Right lung (tissue), 10 donors: ENCODE results near the gene MMP10. TPM values are rescaled to one million over a fixed set of nuclear protein-coding genes. Genes with fewer than 3 reads are reported as not detected.

ENCODE experiments used
- DNase-seq, 2 donors: peaks; one replicate each; pipeline ENCODE4 v3.0.0-alpha.2; 2013
- long read RNA-seq, 8 donors: transcript quantifications; one replicate each; lab custom pipeline, GENCODE V29; 2026
- polyA plus RNA-seq, 5 donors: library from polyadenylated mRNA; unstranded; fragments of 120-200 nt; gene quantifications; one replicate each; pipeline versions ENCODE4 v1.2.1 to v1.2.3, GENCODE V29; 2013; ENCODE audit warnings: inconsistent platforms in 1 of 5, low replicate concordance in 1 of 5; ENCODE audit not compliant: insufficient read length in 5 of 5, insufficient read depth in 1 of 5

MMP10 gene
- 1 to 10 TPM in 3 of 5 donors, under 1 TPM in 2; 0.45 to 2.4 (median 1.8) TPM for polyA plus RNA-seq
- long read RNA-seq, donor 1 = 0 reads
- long read RNA-seq, donor 2 = 0 reads
- long read RNA-seq, donor 3 = 0 reads
- long read RNA-seq, donor 4, partial matches to known transcripts = 8 of 8 reads
- long read RNA-seq, donor 4, other reads (novel, unspliced or antisense) = 0 of 8 reads
- long read RNA-seq, donor 5 = 0 reads
- long read RNA-seq, donor 6, partial matches to known transcripts = 0 of 1 reads
- long read RNA-seq, donor 6, other reads (novel, unspliced or antisense) = 0 of 1 reads
- long read RNA-seq, donor 7 = 0 reads
- long read RNA-seq, donor 8 = 0 reads

DNA sequence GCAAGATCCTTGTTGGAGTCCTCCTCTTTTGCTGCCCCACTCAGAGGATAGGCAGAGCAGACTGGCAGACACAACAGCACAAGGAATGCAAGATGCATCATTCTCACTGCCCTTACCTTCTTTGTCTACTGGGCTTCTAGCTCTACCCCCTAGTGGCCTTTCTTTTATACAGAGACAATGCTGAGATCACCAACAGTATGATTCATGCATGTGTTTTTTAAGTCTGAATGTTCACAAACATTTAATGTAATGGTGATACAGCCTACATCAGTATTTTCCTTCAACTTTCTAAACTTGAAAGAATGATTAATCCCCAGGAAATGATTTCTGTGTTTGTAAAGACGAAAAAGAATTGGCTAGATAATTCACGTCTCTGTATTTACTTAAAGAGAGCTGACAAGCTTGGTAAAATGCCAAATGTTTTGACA, at the start of gene MMP10:
TSS of gene MMP10 (minus strand) at position 138 of the 428 bp plus-strand sequence. CDS start at position 101, 37 bp downstream.
- DNase-seq = no peak

DNA sequence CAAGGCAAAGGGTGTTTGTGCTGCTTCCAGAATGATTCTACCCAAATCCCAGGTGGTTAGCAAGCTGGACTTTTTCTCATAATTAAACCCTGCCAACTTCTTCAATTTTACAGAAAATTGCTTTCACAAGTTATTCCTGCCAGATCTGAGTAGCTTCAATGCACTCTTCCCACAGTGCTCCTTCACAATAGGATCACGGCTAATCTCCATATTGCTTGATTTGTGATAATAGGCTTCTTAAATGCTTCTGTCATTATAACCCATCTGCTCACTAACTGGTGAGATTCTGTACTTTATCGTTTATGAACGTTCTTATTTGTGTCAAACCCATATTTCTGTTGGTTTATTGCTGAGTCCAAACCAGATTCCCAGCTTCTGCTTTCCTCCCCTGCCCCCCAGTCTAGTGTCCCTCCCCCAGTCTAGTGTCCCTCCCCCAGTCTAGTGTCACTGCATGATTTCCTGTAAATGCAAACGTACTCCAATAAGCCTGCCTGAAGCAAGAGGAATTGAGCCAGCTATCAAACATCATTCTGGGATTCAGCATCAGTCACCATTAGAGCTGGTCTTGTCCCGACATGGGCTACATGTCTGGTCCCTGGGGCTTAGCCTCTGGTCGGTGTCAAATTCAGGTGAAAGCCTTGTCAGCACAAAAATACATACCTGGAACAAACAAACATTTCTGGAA, 49.0 kb upstream of the MMP10 start:
- DNase-seq = no peak

DNA sequence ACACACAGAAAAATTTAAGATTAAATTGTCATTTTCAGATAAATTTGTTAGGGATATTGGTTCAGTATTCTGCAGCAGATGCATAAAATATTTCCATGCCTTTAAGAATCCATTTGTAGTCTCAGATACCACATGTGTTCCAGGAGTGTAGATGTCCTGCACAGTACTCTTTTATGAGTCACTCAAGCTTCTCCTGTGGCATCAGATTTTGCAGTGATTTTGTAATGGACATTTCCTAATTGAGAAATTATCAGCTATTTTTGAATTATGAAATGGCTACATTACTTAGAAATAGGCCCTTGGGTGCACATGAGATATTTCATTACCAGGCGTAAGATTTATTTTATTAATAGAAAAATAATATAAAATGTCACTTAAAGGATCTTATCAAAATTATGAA, 44.1 kb upstream of the MMP10 start:
- no peak for DNase-seq

DNA sequence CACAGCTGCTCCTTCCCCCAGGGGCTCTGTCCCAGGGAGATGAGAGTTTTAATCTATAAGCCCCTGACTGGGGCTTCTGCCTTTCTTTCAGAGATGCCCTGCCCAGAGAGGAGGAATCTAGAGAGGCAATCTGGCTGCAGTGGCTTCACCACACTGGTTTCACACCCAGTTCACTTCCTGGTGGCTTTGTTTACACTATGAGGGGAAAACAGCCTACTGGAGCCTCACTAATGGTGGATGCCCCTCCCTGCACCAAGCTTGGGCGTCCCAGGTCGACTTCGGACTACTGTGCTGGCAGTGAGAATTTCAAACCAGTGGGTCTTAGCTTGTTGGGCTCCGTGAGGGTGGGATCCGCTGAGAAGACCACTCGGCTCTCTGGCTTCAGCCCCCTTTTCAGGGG, 39.1 kb upstream of the MMP10 start:
- DNase-seq = no peak

DNA sequence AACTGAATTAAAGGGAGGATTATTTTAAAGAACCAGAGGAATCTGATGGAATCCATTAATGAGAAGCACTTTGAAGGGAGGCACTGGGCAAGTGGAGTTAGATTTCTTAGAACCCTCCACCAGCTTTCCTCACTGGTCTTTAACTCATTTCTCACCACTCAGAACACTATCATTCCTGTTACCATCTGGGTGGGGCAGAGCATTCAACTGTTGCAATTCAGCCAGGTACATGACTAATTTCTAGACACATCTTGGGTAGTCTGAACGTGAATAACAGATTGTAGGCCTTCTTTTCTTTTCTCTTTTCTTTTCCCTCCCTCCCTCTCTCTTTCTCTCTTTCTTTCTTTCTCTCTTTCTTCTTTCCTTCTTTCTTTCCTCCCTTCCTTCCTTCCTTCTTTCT, 33.1 kb upstream of the MMP10 start:
- no peak for DNase-seq

DNA sequence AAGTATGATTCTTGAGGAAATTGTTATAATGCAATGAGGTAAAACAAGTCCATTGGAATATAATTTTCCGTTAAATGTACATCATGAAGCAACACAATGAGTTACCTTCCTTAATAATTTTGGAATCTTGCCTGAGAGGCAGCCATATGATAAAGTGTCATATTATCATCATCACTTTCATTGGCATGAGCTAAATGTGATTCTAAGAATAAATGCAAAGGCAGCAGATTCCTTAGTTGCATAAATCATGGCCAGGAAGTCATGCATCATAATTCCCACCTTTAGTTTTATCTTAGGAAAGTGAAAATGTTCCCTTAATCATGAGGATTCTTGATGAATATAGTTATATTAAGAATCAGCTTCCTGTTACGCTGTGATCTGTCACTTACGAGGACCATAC, 31.8 kb upstream of the MMP10 start:
- DNase-seq = no peak

DNA sequence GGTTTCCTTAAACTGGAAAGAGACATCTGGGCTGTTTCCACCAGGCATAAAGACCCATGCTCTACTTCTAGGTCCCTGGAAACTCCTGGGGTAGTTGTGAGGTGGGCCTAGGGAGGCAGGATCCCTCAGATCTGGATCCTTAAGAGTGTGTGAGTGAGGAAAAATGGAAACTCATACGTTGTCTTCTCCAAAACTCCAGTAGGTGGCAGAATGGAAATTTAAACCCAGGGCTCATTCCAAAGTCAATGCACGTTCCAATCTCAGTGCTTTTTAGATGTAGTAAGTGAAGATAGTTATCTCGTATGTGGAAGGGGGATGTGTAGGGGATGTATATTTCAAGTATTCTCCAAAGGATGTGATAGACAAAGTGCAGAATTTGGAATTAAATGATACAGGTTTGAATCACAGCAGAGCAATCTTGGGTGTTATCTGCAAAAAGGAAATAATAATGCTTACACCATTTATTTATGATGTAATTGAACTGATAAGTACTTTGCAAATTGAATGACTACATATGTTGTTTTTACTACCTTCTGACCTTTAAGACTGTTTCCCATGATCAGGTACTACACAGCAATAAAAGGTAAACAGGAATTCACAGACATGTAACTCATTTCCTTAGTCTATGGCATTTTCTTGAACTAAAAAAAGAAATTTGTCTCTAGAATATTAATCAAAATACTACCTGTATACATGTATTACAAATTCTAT, 30.7 kb upstream of the MMP10 start:
- no peak for DNase-seq

DNA sequence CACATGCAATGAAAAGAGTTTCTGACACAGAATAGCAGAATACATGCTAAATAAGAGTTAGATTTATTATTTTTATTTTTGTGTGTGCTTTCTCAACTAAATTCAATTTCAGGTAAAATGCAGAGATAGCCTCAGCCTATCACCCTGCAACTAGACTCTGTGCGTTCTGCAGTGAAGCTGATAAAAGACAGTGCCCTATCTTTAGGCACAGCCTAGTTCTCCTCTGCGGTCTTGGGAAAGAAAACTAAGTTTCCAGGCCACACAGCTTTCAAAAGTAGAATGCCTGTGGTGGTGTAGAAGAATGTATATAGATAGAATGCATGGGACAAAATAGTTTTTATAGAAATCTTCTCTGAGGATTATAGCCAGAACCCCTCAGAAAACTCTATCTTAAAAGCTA, 29.5 kb upstream of the MMP10 start:
- DNase-seq = no peak

DNA sequence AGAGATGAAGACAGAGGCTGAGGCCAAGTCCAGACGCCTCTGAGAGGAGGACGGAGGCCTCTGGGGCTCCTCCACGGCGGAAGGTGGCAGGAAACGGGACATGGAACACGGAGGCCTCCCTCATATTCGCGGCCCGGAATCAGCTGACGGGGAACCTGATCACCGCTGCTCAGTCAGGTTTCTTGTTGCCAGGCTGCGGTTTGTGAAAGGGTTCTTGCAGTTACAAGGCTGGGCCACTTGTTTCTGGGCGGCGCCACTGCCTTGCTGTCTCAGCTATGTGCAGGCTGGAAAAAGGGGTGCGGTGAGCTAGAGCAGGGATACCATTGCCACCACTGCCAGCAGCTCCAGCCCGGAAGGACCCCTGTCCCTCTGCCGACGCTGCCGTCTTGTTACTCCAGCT, 27.5 kb upstream of the MMP10 start:
- no peak for DNase-seq

DNA sequence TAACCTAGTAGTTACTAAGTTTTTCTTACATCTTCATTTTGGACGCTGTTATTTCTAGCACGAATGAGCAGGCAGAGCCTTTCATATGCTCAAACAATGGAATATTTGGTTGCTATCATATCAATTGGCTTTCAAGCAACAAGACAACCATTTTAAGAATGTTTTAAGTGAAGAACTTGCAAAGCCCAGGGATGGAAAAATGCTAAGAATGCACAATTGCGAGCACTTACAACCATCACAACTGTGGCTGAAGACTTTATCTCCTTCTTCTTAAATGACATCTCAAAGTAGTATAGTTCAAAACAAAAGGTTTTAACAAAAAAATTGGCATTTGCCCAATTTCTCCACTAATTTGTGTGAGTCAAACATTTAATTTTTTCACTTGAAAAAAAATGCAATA, 25.9 kb upstream of the MMP10 start:
- no peak for DNase-seq

DNA sequence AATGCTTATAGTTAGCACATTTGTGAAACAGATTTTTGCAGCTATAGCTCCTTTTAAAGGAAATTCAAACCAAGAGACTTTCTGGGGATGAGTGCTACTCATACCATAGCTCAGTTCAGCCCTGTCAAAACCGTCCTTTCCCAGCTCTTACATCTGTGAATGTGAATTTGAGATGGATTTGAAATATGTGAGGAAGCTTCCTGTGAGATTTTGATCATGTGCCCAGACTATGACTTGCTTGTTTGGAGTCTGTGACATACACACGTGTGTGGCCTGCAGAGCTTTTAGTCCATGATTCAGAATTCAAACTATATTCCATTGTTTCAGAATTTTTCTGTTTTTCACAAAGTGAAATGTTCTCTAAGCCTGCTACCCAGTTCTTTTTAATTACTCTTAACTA, 21.9 kb upstream of the MMP10 start:
- no peak for DNase-seq

DNA sequence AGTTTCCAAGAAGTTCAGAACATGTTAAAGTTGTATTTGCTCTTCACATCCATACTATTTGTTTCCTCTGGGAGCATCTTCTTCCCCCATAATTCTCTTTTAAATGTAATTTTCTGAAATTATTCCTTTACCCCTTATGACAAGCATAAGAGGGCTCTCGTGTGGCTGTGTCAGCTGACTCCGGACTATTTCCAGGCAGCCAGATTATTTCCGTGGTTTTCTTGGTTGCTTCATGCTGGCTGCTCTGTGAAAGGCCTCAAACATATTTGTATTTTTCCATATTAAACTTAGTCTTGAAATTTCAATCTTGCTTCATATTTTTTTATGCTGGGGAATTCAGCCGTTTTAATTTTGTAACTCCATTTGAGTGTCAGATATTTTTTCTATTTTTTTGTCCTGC, 20.3 kb upstream of the MMP10 start:
- no peak for DNase-seq

DNA sequence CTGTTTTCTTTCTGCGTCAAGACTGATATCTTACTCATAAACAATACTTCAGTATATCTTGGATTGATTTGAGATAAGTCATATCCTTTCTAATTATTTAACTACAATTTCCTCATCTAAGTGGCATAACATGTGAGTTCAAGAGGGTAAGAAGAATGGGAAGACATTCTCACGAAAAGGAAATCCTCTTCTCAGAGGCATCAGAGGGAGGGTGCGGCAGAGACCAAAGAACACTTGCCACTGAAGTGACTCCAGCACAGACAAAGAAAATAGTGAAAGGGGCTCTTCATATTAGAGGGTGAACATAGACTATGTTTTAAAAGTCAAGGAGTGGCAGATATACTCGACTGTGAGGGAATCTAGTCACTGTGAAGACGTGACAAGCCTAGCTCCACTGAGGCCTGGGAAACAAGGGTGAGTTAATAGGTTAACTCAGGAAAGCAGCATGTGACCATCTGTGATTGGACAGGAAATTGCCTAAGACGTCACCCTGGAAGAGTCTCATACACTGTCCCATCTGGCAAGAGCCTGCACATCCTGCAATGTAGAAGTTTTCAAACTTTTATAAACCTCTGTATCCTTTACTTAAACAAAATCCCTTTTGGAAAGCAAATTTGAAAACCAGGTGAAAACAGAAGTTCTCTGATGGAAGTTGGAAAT, 19.4 kb upstream of the MMP10 start:
- DNase-seq = peak in 1 of 2 donors; percentile 5

DNA sequence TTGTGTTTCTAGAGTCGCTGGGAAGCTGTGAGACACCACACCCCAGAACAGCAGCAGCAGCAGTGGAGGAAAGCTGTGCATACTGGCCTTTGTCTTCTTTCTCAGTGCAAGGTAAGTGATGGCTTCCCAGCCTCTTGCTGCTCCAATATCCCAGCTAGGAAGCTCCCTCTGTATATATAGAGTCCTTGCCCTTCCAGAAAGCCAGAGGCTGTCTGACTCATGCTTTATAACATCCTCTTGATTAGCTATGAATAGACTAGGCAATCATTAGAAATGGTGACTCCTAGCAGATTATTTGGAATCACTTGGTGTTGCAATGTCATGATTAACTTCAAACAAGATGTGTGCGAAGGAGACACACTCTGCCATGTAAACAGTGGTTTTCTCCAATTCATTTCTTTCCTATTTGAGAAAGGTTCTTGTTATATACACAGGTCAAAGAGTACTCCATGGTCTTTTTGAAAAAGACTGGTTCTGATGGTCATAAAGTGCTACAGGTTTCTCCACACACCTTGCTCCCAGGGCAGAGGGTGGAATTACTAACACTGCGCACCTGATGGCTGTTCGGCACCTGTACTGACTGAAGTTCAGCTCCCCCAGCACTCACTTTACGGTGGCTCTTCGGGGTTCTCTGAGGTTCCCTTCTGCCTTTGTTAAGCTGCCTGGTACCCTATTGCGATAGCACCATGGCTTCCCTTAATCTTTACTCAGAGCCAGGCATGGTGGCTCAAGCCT, 17.8 kb upstream of the MMP10 start, which contains the start of gene MMP1:
TSS of gene MMP1 (minus strand) at position 149 of the 735 bp plus-strand sequence. CDS start at position 81, 68 bp downstream.
- no peak for DNase-seq

DNA sequence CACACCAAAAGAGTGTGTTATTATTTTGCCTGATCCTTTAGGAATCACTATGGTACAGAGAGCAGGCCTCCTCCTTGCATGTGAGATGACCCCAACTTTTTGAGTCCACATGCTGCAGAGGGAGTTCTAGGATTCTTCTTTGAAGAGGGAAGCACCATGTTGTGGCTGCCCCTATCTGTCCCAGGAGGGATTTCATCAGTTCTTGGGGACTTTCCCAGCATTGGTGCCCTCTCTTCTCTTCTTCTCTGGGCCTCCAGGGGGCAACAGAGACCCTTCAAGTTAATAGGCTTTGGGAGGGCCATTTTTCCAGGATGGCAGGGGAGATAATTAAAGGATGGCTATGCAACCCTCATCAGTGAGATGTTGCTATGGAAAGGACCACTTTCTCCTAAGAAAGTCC, 14.0 kb upstream of the MMP10 start:
- no peak for DNase-seq

DNA sequence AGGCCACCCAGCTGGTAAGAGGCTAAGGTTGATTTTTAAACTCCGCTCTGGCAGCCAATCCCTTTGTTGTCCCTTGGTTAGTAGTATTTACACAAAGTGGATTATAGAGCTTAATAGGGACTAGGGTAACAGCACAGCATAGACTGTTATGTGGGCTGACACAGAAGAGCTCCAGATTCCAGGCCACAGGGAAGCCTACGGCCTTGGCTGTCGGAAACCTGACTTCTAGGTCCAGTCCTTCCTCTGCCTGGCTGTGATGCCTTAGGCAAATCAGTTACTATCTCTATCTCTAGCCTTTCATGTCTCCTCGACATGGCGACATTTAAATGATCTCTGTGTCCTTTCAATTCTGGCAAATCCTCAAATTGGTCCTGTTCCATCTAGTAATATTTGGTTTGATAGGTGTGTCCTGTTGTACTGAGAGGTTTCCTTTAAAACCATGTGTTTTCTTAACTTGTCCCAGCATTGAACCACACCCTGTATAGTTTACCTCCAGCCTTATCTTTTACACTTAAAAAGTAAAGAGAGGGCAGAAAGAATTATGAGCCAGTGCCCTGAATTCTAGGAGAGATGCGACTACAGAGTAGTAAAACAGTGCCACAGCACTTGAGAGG, 13.4 kb upstream of the MMP10 start:
- no peak for DNase-seq

DNA sequence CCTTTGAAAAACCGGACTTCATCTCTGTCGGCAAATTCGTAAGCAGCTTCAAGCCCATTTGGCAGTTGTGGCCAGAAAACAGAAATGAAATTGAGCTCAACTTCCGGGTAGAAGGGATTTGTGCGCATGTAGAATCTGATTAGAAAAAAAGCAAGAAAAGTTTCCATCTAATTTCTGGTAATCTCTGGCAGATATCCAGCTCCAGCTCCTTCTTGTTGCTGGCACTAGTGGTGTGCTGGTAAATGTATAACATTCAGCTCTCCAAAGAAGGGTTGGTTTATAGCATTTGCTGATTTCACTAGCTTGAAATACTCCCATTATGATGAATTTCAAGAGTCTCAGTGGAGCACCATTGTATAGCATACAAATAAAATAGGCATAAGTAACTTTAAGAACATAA, 12.2 kb upstream of the MMP10 start:
- no peak for DNase-seq

DNA sequence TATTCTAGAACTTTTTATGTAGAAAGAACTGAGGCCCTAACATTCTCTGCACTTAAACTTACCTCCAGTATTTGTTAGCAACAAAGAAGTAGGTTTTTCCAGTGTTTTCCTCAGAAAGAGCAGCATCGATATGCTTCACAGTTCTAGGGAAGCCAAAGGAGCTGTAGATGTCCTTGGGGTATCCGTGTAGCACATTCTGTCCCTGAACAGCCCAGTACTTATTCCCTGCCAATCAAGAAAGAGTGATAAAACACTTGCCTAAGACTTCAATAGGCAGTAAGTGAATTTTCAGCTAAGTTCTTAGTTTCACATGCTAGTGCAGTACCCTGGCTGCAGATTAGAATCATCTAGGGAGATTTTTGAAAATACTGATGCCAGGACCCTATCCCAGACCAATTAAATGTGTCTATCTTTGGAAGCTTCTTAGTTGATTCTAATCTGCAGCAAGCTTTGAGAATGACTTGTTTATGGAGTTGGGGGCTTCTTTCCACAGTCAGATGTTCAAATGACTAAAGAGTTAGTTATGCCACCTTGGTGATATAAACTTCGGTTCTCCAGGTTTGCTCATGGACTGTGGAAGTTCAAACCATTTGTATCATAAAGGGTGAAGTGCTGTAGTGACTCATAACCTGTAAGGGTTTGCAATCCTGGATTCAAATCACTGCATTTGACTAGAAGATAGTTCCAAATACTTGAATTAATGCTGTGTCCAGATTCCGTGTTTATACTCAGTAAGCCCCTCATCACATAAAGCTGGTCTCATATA, 11.0 kb upstream of the MMP10 start:
- no peak for DNase-seq

DNA sequence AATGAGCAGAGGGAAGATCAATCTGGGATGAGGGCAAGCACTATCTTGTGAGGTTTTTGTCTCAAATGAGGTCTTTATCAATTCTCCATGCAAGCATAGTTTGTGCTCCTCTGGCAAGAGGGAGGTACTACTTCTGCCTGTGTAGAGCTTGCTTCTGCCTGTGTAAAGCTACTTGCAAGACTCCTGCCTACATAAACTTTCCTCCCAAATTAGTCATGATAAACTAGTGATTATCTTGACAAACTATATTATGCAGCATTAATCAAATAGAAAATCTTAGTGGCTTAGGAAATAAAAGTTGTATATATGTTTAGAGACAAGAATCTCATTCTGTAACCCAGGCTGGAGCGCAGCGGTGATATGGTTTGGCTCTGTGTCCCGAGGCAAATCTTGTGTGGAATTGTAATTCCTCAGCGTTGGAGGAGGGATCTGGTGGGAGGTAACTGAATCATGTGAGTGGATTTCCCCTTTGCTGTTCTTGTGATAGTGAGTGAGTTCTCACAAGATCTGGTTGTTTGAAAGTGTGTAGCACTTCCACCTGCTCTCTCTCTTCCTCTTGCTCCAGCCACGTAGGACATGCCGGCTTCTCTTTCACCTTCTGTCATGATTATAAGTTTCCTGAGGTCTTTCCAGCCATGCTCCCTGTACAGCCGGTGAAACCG, 8.0 kb upstream of the MMP10 start:
- DNase-seq = no peak

DNA sequence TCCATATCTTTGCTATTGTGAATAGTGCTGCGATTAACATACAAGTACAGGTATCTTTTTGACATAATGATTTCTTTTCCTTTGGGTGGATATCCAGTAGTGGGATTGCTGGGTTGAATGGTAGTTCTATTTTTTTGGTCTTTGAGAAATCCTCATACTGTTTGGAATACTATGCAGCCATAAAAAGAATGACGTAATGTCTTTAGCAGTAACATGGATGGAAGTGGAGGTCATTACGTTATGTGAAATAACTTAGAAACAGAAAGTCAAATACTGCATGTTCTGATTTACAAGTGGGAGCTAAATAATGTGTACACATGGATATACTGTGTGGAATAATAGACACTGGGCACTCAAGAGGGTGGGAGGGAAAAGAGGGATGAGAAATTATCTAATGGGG, 4.0 kb upstream of the MMP10 start:
- DNase-seq = no peak
